HL-60 (cell line): ENCODE results near the gene EFNA2.

ENCODE experiments used
- POLR2AphosphoS5 ChIP-seq: IDR thresholded peaks from 2 replicates; pipeline ENCODE4 v1.6.1; 2012; ENCODE audit warnings: low read depth
- REST ChIP-seq: IDR thresholded peaks from 2 replicates; pipeline ENCODE4 v1.6.1; 2012; ENCODE audit warnings: low read depth; ENCODE audit not compliant: insufficient replicate concordance
- SPI1 ChIP-seq: IDR thresholded peaks from 2 replicates; pipeline ENCODE4 v1.6.1; 2012; ENCODE audit warnings: low read depth, mild to moderate bottlenecking, borderline replicate concordance
- TF ChIP-seq, protein P1 (sequence below): IDR thresholded peaks from one replicate; pipeline ENCODE4 v1.5.1; 2011; ENCODE audit warnings: low read length, control low read depth, inconsistent platforms; ENCODE audit not compliant: insufficient read depth

DNA sequence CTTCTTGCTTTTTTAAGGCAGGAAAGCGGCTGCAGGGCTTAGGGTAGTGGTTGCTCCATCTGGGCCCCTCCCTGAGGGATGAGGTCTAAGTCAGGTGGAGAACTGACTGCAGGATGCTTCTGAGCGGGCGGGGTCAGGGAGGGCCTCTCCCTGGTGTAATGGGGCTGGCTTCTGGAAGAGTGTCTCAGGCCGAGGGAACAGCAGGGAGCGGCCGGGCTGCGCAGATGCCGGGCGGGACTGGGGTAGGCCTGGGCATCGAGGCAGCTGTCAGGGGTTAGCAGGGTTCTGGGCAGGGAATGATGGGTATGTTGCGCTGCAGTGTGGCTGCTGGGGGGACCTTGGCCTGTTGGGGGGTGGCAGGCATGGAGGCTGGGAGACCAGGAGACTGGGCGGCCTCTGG lies 7.6 kb upstream of the EFNA2 start:
- TF ChIP-seq, protein P1, sequence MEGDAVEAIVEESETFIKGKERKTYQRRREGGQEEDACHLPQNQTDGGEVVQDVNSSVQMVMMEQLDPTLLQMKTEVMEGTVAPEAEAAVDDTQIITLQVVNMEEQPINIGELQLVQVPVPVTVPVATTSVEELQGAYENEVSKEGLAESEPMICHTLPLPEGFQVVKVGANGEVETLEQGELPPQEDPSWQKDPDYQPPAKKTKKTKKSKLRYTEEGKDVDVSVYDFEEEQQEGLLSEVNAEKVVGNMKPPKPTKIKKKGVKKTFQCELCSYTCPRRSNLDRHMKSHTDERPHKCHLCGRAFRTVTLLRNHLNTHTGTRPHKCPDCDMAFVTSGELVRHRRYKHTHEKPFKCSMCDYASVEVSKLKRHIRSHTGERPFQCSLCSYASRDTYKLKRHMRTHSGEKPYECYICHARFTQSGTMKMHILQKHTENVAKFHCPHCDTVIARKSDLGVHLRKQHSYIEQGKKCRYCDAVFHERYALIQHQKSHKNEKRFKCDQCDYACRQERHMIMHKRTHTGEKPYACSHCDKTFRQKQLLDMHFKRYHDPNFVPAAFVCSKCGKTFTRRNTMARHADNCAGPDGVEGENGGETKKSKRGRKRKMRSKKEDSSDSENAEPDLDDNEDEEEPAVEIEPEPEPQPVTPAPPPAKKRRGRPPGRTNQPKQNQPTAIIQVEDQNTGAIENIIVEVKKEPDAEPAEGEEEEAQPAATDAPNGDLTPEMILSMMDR = no peak
- no peak for TF ChIP-seq POLR2AphosphoS5
- no peak for TF ChIP-seq REST
- TF ChIP-seq SPI1 = no peak
